NCI-H446 treated with DMSO at 0.1 percent for 48 hours (cell line): Measurements from ENCODE around the gene MARCHF10.

ENCODE experiments used
- DNase-seq: peaks from one replicate; lab custom pipeline; 2025; lab: John Stamatoyannopoulos, UW

The MARCHF10 gene

DNA sequence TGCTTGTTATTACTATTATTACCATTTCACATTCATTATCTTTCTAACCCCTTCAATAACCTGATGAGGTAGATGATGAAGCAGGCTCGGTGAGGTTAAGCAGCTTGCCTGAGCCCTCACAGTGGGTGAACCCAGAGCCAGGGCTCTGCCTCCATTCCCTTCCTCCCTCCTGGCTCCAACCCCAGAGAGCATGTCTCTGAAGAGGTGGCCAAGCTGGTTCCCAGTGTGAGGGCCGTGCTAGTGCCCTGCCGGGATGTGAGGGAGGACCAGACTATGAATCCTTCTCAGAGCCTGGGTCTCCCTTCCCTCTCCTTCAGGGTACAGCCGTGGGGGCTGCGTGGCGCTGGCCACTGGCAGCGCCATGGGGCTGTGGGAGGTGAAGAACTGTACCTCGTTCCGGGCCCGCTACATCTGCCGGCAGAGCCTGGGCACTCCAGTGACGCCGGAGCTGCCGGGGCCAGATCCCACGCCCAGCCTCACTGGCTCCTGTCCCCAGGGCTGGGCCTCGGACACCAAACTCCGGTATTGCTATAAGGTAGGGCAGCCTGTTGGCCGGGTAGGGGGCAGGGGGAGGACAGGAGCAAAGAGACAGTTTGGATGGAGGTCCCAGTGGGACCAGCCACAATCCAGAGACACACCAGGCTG, 131.0 kb downstream of the MARCHF10 start:
- DNase-seq, result no peak

DNA sequence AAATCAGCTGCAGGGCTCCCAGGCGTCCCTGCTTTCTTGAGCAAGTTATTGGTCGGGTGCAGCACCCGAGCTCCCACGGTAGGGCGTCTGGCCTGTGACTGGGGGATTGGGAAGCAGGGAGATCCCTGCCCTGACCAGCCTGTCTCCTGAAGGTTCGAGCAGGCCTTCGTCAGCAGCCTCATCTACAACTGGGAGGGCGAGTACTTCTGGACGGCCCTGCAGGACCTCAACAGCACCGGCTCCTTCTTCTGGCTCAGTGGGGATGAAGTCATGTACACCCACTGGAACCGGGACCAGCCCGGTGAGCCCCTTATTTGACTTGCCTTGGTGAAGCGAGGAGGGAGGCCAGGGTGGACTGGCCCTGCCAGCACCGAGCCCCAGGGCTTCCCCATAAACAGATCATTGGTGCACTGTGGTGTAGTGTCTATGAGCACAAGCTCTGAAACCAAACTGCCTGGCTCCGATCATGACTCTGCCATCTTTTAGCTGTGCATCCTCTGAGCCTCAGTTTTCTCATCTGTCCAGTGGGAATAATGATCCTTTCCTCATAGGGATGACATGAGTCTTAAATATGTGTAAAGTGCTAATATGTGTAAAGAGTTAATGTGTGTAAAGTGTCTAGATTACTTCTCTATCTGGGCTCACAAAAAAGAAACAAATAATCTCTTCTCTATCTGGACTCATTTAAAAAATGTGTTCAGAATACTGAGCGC, 131.7 kb downstream of the MARCHF10 start:
- no peak for DNase-seq

DNA sequence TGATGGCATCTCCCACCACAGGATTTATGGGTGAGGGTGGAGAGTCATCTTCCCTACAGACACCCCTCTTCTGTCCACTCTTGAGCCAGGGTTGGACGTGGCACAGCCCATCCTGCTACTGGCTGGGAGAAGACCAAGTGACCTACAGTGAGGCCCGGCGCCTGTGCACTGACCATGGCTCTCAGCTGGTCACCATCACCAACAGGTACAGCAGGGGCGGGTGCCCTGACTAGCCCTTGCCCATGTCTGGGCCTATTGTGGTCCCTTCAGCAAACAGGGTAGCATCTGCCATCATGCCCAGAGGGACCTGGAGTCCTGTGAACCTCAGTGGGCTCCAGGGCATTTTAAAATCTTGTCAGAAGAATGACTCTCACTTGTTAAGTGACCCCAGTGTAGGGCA, 132.4 kb downstream of the MARCHF10 start:
- no peak for DNase-seq

DNA sequence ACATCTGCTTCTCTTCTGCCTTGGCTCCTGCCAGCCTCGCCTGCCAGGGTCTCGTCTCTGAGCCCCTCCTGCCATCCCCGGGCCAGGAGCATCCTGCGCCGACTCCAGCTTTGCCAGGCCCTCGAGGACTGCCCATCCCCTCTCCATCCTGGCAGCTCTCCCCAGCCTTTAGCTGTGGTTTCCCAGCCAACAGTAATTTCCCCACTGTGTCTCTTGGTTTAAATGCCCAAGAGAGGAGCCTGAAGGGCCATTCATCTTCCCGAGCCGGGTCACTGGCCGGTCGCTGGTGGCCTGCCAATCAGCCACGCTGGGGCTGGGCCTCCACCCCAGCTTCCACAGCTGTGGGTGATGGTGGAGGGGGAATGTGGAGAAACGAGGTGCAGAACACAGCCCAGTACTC, 132.9 kb downstream of the MARCHF10 start:
- DNase-seq, result peak; percentile 77

DNA sequence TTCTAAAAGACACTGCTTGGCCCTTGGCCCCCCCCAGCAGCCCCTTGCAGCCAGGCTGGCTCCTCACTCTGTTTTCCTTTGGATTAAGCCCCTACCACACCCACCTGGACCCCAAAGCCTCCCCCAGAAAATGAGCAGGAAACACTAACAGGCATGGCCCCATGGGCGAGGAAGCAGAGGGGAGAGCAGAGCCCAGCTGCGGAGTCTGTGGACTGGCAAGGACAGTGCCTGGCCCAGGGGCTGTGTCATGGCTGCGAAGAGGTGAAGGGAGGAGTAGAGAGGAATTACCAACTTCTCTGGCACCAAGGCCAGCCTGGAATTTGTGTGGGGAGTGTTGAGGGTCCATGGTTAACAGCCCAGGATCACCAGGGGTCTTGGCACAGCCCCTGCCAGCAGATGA, 133.3 kb downstream of the MARCHF10 start:
- no peak for DNase-seq

DNA sequence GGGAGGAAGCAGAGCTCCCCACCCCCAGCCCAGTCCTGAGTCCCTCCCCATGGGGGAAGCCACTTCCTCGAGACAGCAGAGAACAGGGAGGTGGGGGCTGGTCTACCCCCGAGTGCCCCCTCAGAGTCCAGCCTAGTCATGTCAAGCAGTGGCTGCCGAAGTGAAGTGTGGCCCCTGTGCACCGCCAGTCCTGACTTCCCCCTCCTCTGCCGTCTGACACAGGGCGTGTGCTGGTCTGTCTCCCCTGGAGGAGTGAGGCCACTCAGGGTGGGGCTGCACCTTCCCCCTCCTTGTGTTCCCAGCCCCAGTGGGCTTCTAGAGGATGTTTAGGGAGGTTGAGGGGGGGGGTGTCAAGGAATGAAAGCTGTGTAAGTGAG, 133.8 kb downstream of the MARCHF10 start:
- no peak for DNase-seq

DNA sequence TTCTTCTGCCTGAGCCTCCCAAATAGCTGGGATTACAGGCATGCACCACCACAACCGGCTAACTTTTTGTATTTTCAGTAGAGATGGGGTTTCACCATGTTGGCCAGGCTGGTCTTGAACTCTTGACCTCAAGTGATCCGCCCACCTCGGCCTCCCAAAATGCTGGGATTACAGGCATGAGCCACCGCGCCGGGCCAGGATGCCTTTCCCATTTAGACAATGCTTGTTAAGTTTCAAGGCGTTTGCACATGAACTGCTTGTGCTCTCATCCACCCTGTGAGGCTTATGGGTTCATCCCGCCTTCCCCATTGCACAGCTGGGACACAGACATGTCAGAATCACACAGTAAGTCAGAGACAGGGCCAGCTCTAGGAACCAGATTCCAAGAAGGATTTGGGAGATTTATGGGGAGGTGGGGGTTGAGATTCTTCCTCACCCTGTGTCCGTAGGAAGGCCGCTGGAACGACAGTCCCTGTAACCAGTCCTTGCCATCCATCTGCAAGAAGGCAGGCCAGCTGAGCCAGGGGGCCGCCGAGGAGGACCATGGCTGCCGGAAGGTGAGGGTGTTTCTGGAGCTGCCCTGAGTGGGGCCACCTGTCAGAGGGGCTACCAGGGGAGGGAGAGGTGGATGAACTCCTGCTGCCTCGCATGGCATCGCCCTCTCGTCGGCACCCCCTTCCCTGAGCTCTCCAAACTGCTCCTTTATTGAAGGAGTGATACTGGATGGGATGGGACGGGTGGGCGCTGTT, 134.3 kb downstream of the MARCHF10 start:
- DNase-seq, result no peak

DNA sequence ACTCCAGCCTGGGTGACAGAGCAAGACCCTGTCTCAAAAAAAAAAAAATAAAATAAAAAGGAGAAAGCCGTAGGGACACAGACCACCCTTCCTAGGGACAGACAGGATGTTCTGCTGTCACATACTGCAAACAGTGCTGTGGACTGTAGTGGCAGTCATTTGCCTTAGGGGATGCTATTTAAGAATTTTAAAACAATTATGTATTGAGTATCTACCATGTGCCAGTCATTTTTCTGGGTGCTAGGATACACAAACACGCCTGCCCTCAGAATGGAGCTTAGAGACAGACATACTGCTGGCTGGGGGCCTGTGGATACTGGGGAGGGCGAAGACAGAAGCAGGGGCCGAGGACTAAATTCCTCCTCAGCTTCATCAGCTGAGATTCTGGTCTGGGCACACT, 135.2 kb downstream of the MARCHF10 start:
- no peak for DNase-seq

DNA sequence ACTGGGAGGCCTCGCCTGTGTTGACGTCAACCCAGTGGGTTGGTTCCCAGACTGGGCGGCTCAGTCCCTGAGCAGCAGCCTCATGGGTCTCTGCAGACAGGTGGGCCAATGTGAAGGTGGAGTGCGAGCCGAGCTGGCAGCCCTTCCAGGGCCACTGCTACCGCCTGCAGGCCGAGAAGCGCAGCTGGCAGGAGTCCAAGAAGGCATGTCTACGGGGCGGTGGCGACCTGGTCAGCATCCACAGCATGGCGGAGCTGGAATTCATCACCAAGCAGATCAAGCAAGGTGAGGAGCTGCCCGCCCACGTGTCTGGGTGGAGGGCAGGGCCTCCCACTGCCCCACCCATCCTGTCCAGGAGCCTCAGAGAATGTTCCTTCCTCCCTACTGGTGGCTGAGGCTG, 136.6 kb downstream of the MARCHF10 start:
- DNase-seq, result no peak

DNA sequence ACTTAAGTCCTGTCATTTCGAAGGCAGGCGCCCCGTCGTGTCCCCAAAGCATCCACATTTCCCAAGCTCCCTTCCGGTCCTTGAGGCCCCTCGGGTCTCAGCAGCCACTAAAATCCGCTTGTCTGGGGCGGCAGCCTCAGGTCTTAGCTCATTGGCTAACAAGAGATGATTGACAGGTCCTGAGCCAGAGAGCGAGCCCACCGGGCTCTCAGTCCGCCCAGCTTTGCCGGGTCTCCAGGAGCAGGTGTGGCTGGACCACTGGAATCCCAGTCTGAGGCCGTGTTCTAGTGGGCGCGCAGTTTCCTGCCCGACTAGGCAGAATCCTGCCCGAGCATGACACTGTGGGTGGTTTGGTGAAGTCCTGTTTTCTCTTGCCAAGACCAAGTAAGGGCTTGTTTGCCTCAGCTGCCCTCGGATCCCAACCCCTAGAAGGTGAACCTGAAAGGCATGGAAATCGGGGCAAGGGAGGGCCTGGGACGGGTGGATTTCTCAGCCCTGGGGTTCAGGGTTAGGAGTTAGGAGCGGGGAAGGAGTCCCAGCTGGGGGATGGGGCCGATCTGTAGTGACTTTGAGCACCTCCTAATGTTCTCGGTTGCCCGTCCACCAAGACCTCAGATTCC, 137.8 kb downstream of the MARCHF10 start:
- DNase-seq, result no peak

DNA sequence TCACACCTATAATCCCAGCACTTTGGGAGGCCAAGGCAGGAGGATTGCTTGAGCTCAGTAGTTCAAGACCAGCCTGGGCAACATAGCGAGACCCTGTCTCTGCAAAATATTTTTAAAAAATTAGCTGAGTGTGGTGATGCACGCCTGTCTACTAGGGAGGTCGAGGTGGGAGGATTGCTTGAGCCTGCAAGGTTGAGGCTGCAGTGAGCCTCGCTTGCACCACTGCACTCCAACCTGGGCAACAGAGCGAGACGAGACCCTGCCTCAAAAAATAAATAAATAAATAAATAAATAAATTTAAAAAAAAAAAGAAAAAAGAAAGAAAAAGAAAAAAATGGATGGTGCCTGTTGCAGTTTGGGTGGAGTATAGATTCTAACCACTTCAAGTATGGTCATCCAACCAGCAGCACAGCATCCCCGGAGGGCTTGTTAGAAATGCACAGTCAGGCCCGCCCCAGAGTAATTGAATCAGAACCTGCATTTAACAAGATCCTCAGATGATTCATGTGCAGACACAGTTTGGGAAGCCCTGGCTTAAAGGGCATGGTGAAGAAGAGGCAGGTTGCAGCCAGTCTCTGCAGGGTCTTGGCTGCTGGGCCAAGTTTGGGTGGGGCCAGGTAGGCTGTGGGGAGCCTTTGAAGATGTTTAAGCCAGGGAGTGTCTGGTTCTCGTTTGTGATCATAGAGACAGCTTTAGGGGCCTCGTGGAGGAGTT, 139.9 kb downstream of the MARCHF10 start:
- no peak for DNase-seq

DNA sequence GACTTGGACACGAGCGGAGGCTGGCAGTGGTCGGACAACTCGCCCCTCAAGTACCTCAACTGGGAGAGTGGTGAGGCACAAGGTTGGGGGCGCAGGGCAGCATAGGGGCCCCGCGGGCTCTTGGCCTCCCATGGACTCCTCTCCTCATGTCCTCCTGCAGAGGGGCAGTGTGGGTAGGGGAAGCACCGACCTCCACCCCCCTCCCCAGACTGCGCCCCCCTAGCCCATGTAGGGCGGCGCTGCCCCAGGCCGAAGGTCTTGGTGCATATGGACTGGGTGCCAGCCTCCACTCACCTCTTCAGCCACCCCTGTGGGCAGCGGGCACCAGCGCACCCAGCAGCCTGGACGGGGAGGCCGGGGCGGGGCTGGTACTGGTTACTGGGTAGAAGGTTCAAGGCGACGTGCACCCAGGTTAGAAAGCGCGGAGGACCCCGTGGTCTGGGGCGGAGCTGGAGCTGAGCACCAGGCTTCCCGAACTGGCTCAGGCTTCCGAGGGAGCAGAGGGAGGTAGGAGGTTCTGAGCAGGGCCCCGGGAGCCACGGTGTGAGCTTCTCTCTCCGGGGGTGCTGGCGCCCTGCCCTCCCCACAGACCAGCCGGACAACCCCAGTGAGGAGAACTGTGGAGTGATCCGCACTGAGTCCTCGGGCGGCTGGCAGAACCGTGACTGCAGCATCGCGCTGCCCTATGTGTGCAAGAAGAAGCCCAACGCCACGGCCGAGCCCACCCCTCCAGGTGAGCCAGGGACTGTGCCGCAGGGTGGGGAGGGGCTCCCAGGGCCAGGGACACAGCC, 141.1 kb downstream of the MARCHF10 start:
- no peak for DNase-seq

DNA sequence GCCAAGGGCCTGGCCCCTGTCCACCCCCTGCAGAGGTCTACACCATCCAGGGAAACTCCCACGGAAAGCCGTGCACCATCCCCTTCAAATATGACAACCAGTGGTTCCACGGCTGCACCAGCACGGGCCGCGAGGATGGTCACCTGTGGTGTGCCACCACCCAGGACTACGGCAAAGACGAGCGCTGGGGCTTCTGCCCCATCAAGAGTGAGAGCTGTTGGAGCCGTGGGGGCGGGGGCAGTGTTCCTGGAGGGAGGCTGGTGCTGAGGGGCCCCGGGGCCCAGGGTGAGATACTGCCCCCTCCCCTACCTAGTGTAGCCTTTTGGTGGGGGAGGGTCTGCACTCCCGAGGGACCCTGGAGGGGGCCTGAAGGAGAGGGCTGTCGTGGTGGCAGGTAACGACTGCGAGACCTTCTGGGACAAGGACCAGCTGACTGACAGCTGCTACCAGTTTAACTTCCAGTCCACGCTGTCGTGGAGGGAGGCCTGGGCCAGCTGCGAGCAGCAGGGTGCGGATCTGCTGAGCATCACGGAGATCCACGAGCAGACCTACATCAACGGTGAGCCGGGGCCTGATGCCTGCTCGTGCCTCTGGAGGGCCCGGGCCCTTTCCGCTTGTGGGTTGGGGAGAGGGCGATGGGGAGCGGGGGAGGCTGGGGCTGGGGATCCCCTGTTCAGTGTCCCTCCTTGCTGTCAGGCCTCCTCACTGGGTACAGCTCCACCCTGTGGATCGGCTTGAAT, 141.9 kb downstream of the MARCHF10 start:
- DNase-seq, result no peak

DNA sequence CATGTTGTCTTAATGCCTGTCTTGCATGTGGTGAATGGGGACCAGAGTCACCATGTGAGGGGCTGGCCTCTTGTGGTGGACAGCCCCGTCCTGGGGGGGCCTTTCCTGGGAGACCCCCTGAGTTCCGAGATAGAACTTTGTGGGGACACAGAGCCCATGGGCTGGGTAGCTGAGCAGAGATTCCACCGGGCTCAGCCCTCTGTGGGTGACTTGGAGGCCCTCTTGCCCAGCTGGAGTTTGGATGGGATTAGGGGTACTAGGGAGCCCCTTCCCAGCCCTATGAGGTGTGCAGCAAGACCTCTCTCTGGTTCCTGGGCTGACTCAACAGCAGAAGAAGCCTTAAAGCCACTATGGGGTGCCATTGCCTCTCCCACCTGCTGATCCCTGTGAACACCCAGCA, 142.5 kb downstream of the MARCHF10 start:
- DNase-seq, result no peak

DNA sequence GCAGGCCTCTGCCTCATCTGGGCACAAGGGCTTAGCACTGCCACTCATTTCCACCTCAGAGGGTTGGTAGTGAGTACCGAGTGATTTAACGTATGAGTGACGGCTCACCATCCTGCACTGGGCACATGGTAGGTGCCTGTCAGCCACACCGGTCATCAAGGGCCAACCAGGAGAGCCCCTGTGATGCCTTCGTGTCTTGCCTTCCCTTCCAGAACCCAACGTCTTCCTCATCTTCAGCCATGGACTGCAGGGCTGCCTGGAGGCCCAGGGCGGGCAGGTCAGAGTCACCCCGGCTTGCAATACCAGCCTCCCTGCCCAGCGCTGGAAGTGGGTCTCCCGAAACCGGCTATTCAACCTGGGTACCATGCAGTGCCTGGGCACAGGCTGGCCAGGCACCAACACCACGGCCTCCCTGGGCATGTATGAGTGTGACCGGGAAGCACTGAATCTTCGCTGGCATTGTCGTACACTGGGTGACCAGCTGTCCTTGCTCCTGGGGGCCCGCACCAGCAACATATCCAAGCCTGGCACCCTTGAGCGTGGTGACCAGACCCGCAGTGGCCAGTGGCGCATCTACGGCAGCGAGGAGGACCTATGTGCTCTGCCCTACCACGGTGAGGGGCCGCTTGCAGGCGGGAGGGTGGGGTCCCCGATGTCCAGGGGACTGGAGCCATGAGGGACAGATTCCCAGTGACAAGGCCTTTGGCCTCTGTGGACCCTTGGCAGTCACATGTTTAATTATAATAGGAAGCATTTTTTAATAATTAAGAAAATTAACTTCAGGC, 143.6 kb downstream of the MARCHF10 start:
- no peak for DNase-seq

DNA sequence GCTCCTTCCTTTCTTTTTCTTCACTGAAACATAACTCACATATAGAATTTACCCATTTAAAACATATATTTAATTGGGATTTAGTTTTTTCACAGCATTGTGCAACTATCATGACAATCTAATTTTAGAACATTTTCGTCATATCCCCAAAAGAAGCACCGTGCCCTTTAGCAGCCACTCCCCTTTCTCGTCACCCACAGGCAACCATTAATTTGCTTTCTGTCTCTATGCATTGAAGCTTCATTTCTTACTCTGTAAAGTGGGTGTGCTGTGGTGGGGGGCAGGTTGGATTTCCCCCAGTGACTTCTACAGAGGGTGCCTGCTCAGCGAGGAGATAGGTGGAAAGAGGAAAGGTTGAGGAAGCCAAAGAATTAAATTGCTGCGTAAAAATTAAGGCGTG, 144.8 kb downstream of the MARCHF10 start:
- no peak for DNase-seq

DNA sequence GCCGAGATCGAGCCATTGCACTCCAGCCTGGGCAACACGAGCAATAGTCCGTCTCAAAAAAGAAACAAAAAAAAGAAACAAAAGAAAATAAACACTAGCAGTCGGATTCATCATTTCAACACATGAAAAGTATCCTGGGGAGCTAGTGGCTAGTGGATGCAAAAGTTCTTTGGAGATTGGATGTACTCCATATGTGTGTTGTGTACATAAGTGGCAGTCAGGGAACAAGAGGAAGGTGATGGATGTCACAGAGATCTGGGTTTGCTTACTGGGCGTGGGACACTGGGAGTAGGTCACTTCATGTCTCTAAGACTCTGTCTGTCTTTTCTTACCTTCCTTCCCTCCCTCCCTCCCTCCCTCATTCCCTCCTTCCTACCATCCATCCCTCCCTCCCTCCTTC, 145.3 kb downstream of the MARCHF10 start:
- DNase-seq, result no peak

DNA sequence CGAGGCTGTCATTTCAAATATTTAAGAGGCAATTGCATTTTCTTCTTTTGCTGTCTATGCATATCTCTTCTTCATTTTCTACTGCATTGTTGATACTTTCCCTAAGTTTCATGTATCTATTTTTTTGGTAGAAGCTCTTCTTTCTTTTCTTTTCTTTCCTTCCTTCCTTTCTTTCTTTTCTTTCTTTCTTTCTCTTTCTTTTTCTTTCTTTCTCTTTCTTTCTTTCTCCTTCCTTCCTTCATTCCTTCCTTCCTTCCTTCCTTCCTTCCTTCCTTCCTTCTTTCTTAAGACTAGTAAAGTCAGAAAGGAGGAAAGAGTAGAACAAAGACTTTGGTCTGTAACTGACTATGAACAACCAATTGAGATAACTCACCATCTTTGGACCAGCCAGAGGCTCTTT, 146.8 kb downstream of the MARCHF10 start:
- DNase-seq, result no peak

DNA sequence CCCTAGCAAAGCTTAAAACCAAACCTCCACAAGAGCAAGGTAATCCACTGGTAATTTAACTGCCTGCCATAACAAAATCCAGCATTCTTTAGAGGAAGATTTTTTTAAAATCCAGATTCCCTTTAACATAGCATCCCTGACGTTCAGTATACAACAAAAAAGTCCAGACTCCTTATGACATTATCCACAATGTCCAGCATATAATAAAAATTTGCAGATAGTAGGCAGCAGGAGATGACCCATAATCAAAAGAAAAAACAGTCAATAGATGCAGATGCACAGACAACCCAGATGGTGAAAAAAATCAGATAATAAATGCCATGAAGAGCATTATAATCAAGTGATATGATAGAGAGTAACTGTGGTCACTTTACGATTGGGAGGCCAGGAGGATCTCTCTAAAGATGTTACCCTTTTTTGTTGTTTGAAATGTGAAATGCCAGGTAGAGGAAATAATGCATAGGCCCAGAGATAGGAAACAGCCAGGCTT, 147.4 kb downstream of the MARCHF10 start:
- no peak for DNase-seq
